Fibroblast of mammary gland (primary cell): ENCODE results near the gene ZNF136.
A peak's percentile ranks its signal among the peaks of the same experiment; 100 is the strongest.

Source experiments
- DNase-seq: peaks from one replicate; pipeline ENCODE4 v3.0.0-alpha.2; 2010; ENCODE audit warnings: low read depth
- H3K4me3 ChIP-seq: 2 replicates; pipeline ENCODE4 v1.5.1; 2011; ENCODE audit warnings: low read depth, mild to moderate bottlenecking, low read length, moderate library complexity; ENCODE audit not compliant: control insufficient read depth
- CTCF ChIP-seq: conservative IDR thresholded peaks from 2 replicates; pipeline ENCODE4 v1.5.1; 2011; ENCODE audit warnings: low read depth, low read length, inconsistent platforms; ENCODE audit not compliant: control insufficient read depth, insufficient read depth

The ZNF136 gene

GRCh38 chr19:12156223-12157058, 6.5 kb upstream of the ZNF136 start, which contains the start of gene ZNF625:
ZNF625 (minus strand) TSS chr19:12156734; CDS start chr19:12156558, 176 bp downstream.
- TF ChIP-seq CTCF = no peak
- peak; percentile 83 for DNase-seq
- peak within 1 kb of the TSS; percentile 79 for H3K4me3 ChIP-seq

GRCh38 chr19:12159773-12160414, 3.0 kb upstream of the ZNF136 start:
- no peak for TF ChIP-seq CTCF
- DNase-seq = no peak
- H3K4me3 ChIP-seq = no peak overlapping the region

GRCh38 chr19:12162513-12162881, 399 bp upstream of the ZNF136 start:
- H3K4me3 ChIP-seq = peak overlapping the region; percentile 87
- no peak for DNase-seq
- no peak for TF ChIP-seq CTCF

GRCh38 chr19:12163826-12164225, 930 bp downstream of the ZNF136 start:
- TF ChIP-seq CTCF = no peak
- H3K4me3 ChIP-seq = peak overlapping the region; percentile 87
- peak; percentile 51 for DNase-seq

GRCh38 chr19:12166626-12167025, 3.7 kb downstream of the ZNF136 start:
- DNase-seq = peak; percentile 5
- no peak for TF ChIP-seq CTCF
- no peak overlapping the region for H3K4me3 ChIP-seq

GRCh38 chr19:12180377-12180776, 17.5 kb downstream of the ZNF136 start:
- DNase-seq = no peak
- H3K4me3 ChIP-seq = no peak overlapping the region
- TF ChIP-seq CTCF = no peak

GRCh38 chr19:12187625-12188024, 24.7 kb downstream of the ZNF136 start:
- H3K4me3 ChIP-seq = no peak overlapping the region
- TF ChIP-seq CTCF = no peak
- DNase-seq = no peak
